A549 (cell line): ENCODE data around the gene CACNA1D. TPM values are rescaled to one million over a fixed set of nuclear protein-coding genes. Genes with fewer than 3 reads are reported as not detected.
A peak's percentile ranks its signal among the peaks of the same experiment; 100 is the strongest.

Source experiments
- ATAC-seq, 2 experiments: fragments of 200-7000 bp in 1 of 2; fragments of >200 bp in 1 of 2; cut with Nextera tagmentation in 1 of 2; cut with Tn5 transposase in 1 of 2; 3 replicates each; pipeline versions ENCODE4 v1.8.0 to v1.9.1; 2018 to 2020; ENCODE audit warnings: mild to moderate bottlenecking in 1 of 2, moderate library complexity in 1 of 2
- CTCF ChIA-PET: fragments of 300-600 bp; sonication (Branson Sonifier 250); formaldehyde crosslinking; extraction: SDS; loops from one replicate; lab custom pipeline; 2021; ENCODE audit warnings: antibody characterized with exemption, inconsistent platforms; lab: Yijun Ruan, JAX
- POLR2A ChIA-PET: fragments of 350-600 bp; formaldehyde crosslinking; extraction: SDS; loops from one replicate; lab custom pipeline; 2021; ENCODE audit warnings: antibody characterized with exemption, inconsistent platforms; lab: Yijun Ruan, JAX
- DNase-seq, 2 experiments: peaks; one replicate each; pipeline versions ENCODE4 v3.0.0 to v3.0.0-alpha.2; 2011 to 2016; ENCODE audit warnings: low read depth in 1 of 2, low spot score in 1 of 2
- FAIRE-seq: peaks from 2 replicates; lab custom pipeline; 2011; peaks lifted over from hg19 to GRCh38; lab: Jason Lieb, UNC
- H3K27ac ChIP-seq, 2 experiments: fragments of >200 bp; sonication (Bioruptor Twin); formaldehyde crosslinking; 3 replicates each; pipeline ENCODE4 v1.5.1; 2016 to 2017
- H3K4me1 ChIP-seq: fragments of >200 bp; sonication (Bioruptor Twin); formaldehyde crosslinking; 3 replicates; pipeline ENCODE4 v1.6.1; 2016
- H3K4me2 ChIP-seq: fragments of >200 bp; sonication (Bioruptor Twin); formaldehyde crosslinking; 3 replicates; pipeline ENCODE4 v1.6.1; 2016
- H3K4me3 ChIP-seq: fragments of >200 bp; sonication (Bioruptor Twin); formaldehyde crosslinking; 3 replicates; pipeline ENCODE4 v1.5.1; 2016
- H3K9me3 ChIP-seq: fragments of >200 bp; sonication (Bioruptor Twin); formaldehyde crosslinking; 3 replicates; pipeline ENCODE4 v1.6.1; 2016
- BHLHE40 ChIP-seq: IDR thresholded peaks from 2 replicates; pipeline ENCODE4 v1.6.1; 2012; ENCODE audit warnings: low read depth, low read length, inconsistent platforms
- CEBPB ChIP-seq, 2 experiments: fragments of >200 bp in 1 of 2; sonication (Bioruptor Twin) in 1 of 2; formaldehyde crosslinking in 1 of 2; IDR thresholded peaks; 2 replicates each; pipeline ENCODE4 v1.6.1; 2012 to 2016
- EP300 ChIP-seq, 2 experiments: fragments of >200 bp; sonication (Bioruptor Twin); formaldehyde crosslinking; IDR thresholded peaks; 2 replicates in 1 of 2; 3 replicates in 1 of 2; pipeline ENCODE4 v1.6.1; 2016 to 2017
- FOXS1 ChIP-seq: fragments of 250-450 bp; sonication (Bioruptor Pico); IDR thresholded peaks from 2 replicates; pipeline ENCODE4 v1.5.0; 2020; ENCODE audit warnings: mild to moderate bottlenecking, moderate library complexity
- GATA3 ChIP-seq: IDR thresholded peaks from 2 replicates; pipeline ENCODE4 v1.6.1; 2012; ENCODE audit warnings: borderline replicate concordance
- HDAC2 ChIP-seq: fragments of 200-600 bp; sonication (generic); IDR thresholded peaks from 2 replicates; pipeline ENCODE4 v1.6.1; 2016
- HEYL ChIP-seq: fragments of 250-450 bp; sonication (Bioruptor Pico); IDR thresholded peaks from 2 replicates; pipeline ENCODE4 v1.8.0; 2021; ENCODE audit warnings: mild to moderate bottlenecking, moderate library complexity
- HOXA7 ChIP-seq: fragments of 250-450 bp; sonication (Bioruptor Pico); IDR thresholded peaks from 2 replicates; pipeline ENCODE4 v1.5.0; 2020; ENCODE audit warnings: mild to moderate bottlenecking, moderate library complexity
- HOXB13 ChIP-seq: fragments of 250-450 bp; sonication (Bioruptor Pico); IDR thresholded peaks from 2 replicates; pipeline ENCODE4 v1.5.0; 2020; ENCODE audit warnings: low read depth, mild to moderate bottlenecking, moderate library complexity
- JUNB ChIP-seq: fragments of >200 bp; sonication (Bioruptor Twin); formaldehyde crosslinking; IDR thresholded peaks from 2 replicates; pipeline ENCODE4 v1.6.1; 2016
- KDM1A ChIP-seq: fragments of 200-600 bp; sonication (generic); IDR thresholded peaks from 2 replicates; pipeline ENCODE4 v1.6.1; 2016; ENCODE audit warnings: low read depth, mild to moderate bottlenecking
- KDM5A ChIP-seq: fragments of 200-600 bp; sonication (generic); IDR thresholded peaks from 2 replicates; pipeline ENCODE4 v1.6.1; 2016; ENCODE audit warnings: antibody characterized with exemption, mild to moderate bottlenecking
- NFE2L2 ChIP-seq: fragments of 150-350 bp; conservative IDR thresholded peaks from 2 replicates; pipeline ENCODE4 v1.6.1; 2014; ENCODE audit warnings: low read length
- NPAS2 ChIP-seq: fragments of 250-450 bp; sonication (Bioruptor Pico); IDR thresholded peaks from 2 replicates; pipeline ENCODE4 v1.8.0; 2022; ENCODE audit warnings: mild to moderate bottlenecking, moderate library complexity, borderline replicate concordance
- PHF8 ChIP-seq: fragments of 200-600 bp; sonication (generic); IDR thresholded peaks from 2 replicates; pipeline ENCODE4 v1.6.1; 2016; ENCODE audit warnings: low read depth, mild to moderate bottlenecking, antibody characterized with exemption, moderate library complexity, borderline replicate concordance
- POLR2AphosphoS2 ChIP-seq: conservative IDR thresholded peaks from 2 replicates; pipeline ENCODE4 v1.6.1; 2012; ENCODE audit warnings: low read length, improper control_type of control experiment, inconsistent platforms
- RARB ChIP-seq: fragments of 250-450 bp; sonication (Bioruptor Pico); IDR thresholded peaks from 2 replicates; pipeline ENCODE4 v1.8.0; 2021; ENCODE audit warnings: mild to moderate bottlenecking, moderate library complexity
- SMC3 ChIP-seq: fragments of >200 bp; sonication (Bioruptor Twin); formaldehyde crosslinking; IDR thresholded peaks from 3 replicates; pipeline ENCODE4 v1.6.1; 2018; ENCODE audit warnings: inconsistent platforms
- ZC3H11A ChIP-seq: fragments of 450-650 bp; IDR thresholded peaks from 2 replicates; pipeline ENCODE4 v1.6.1; 2014; ENCODE audit warnings: antibody characterized with exemption, mild to moderate bottlenecking
- ZNF302 ChIP-seq: fragments of 250-450 bp; sonication (Bioruptor Pico); IDR thresholded peaks from 2 replicates; pipeline ENCODE4 v1.9.0; 2021; ENCODE audit warnings: inconsistent platforms, mild to moderate bottlenecking, moderate library complexity
- WGBS: methylation state at CpG from one replicate; pipeline ENCODE4 v1.1.6; 2017; ENCODE audit errors: missing lambda C conversion rate; 5-methylcytosine and 5-hydroxymethylcytosine counted together
- polyA plus RNA-seq, 4 experiments: library from polyadenylated mRNA; depleted of rRNA in 3 of 4; stranded (reverse); fragments of >200 nt; fragmentation: RNase III in 1 of 4; extraction: RNeasy Plus Mini Kit Qiagen cat#74134 plus additional on column Dnase treatment in 1 of 4; gene quantifications; 2 replicates in 3 of 4; 3 replicates in 1 of 4; pipeline ENCODE4 v1.2.3, GENCODE V29; 2011 to 2017
- TF ChIP-seq, protein P1 (sequence below): fragments of >200 bp; sonication (Bioruptor Twin); formaldehyde crosslinking; IDR thresholded peaks from 2 replicates; pipeline ENCODE4 v1.6.1; 2016
- TF ChIP-seq, protein P2 (sequence below): IDR thresholded peaks from 2 replicates; pipeline ENCODE4 v1.6.1; 2012
- TF ChIP-seq, protein P3 (sequence below): fragments of 250-450 bp; sonication (Bioruptor Pico); IDR thresholded peaks from 2 replicates; pipeline ENCODE4 v1.5.0; 2021; ENCODE audit warnings: mild to moderate bottlenecking, moderate library complexity, borderline replicate concordance
- TF ChIP-seq, protein P4 (sequence below): fragments of 450-650 bp; IDR thresholded peaks from 2 replicates; pipeline ENCODE4 v1.6.1; 2014; ENCODE audit warnings: antibody characterized with exemption
- TF ChIP-seq, protein P5 (sequence below): fragments of 150-350 bp; IDR thresholded peaks from 2 replicates; pipeline ENCODE4 v1.6.1; 2014; ENCODE audit warnings: low read depth, mild to moderate bottlenecking, low read length

CACNA1D gene
- polyA plus RNA-seq, 2 of the 4 experiments (the other 2 are of a cell fraction), result 1.1 to 10.7 TPM

DNA sequence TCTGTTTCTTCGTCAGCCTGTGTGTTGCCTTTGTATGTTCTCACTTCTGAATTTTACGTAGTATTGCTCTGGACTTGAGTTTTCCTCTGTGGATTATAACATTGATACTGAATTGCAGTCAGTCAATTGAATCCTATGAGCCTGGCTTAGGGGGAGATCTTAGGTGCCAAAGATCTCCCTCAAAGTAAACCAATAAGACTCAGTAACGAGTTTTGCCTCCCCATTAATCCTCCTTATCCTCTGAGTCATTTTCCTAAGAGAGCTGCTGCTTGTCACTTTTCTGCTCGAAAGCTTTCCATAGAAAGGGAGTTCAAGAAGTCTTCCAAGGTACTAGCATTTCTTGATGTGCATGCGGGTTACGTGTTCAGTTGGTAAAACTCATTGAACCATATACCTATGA, 225.4 kb downstream of the CACNA1D start:
- no peak for FAIRE-seq
- WGBS, result 80% methylated on average over 6 of the region's 6 CpGs
- 0 out of 3 replicates have a peak, but pooled peaks cover 3% of the 10 kb centered on the region for H3K4me1 ChIP-seq
- H3K4me2 ChIP-seq, result no peak overlapping the region
- ChIA-PET POLR2A (no interaction called here), CTCF (interaction anchor here (1.3 to 2.9 kb wide), 2 partner anchors 9 kb away, joined by 3 to 11 read pairs; no protein-coding TSS in a partner anchor)
- H3K9me3 ChIP-seq, result no peaks in the 10 kb centered on the region
- TF ChIP-seq FOXS1 (CRISPR knock-in tag) (no peak), ZNF302 (CRISPR knock-in tag) (no peak), HDAC2 (no peak), SMC3 (no peak), EP300 (IDR thresholded peaks at IDR 0.05) (no peak), PHF8 (no peak), NPAS2 (CRISPR knock-in tag) (no peak), HOXA7 (no peak), RARB (no peak), NFE2L2 (no peak), BHLHE40 (no peak), HEYL (no peak)
- TF ChIP-seq, protein P1, sequence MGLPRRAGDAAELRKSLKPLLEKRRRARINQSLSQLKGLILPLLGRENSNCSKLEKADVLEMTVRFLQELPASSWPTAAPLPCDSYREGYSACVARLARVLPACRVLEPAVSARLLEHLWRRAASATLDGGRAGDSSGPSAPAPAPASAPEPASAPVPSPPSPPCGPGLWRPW, result no peak
- TF ChIP-seq, protein P2, sequence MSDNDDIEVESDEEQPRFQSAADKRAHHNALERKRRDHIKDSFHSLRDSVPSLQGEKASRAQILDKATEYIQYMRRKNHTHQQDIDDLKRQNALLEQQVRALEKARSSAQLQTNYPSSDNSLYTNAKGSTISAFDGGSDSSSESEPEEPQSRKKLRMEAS, result no peak
- TF ChIP-seq, protein P3, sequence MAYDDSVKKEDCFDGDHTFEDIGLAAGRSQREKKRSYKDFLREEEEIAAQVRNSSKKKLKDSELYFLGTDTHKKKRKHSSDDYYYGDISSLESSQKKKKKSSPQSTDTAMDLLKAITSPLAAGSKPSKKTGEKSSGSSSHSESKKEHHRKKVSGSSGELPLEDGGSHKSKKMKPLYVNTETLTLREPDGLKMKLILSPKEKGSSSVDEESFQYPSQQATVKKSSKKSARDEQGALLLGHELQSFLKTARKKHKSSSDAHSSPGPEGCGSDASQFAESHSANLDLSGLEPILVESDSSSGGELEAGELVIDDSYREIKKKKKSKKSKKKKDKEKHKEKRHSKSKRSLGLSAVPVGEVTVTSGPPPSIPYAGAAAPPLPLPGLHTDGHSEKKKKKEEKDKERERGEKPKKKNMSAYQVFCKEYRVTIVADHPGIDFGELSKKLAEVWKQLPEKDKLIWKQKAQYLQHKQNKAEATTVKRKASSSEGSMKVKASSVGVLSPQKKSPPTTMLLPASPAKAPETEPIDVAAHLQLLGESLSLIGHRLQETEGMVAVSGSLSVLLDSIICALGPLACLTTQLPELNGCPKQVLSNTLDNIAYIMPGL (CRISPR knock-in tag), result no peak
- TF ChIP-seq, protein P4, sequence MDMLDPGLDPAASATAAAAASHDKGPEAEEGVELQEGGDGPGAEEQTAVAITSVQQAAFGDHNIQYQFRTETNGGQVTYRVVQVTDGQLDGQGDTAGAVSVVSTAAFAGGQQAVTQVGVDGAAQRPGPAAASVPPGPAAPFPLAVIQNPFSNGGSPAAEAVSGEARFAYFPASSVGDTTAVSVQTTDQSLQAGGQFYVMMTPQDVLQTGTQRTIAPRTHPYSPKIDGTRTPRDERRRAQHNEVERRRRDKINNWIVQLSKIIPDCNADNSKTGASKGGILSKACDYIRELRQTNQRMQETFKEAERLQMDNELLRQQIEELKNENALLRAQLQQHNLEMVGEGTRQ, result no peak
- no peak for ATAC-seq
- H3K4me3 ChIP-seq, result no peak overlapping the region
- DNase-seq, result no peak
- H3K27ac ChIP-seq, result no peak overlapping the region

DNA sequence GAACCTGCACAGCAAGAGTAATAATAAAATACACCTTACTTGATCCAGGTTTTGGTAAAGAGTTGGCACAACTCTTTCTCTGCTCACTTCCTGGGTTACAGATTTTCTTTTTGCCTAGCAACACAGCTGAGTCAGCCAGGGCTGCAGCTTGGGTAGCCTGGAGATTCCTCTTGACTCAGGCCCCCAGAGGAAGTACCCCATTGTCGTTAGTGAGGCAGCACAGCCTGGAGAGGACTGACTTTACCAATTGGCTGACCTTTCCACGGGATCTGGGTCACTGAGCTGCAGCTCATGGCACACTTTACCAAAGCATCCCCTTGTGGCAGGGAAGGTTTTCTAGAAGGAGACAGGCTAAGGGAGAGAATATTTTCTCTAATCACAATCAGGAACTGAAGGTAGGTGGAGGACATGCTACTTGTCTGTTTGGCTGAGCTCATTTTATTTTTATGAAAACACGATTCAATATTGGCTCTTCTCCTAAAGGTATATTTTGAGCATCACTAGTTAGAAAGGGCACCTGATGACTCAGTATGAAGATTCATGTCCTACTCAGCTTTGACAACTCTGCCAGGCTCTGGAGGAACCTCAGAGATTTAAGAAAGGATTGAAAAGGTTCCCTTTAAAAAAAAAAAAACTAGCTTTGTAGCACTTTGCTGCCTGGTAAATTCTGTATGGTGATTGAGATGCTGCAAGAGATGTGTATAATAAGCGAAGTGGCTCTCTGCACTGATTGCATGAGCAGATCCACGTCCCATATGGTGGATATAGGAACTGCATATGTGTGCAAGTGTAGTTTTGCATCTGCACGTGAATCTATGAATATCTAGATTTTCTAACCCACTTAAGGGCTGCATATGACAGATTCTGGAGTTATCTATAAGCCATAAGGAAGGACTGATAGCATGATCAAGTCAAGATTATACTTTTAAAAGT, 227.0 kb downstream of the CACNA1D start:
- CTCF ChIA-PET, result interaction anchor here (0.6 to 2.9 kb wide), 3 partner anchors 7 to 40 kb away, joined by 3 to 11 read pairs (median 3); no protein-coding TSS in a partner anchor
- WGBS, result 42% methylated on average over 5 of the region's 6 CpGs
- Histone ChIP-seq H3K27ac (no peak overlapping the region), H3K4me2 (no peak overlapping the region), H3K9me3 (no peaks in the 10 kb centered on the region), H3K4me3 (no peak overlapping the region), H3K4me1 (no peaks in the 10 kb centered on the region)
- no peak for DNase-seq
- FAIRE-seq, result no peak
- peak in 1 of 2 experiments; percentile 42; a peak in 1 of 6 replicates for ATAC-seq
- POLR2A ChIA-PET, result no interaction called here
- TF ChIP-seq RARB, result no peak

DNA sequence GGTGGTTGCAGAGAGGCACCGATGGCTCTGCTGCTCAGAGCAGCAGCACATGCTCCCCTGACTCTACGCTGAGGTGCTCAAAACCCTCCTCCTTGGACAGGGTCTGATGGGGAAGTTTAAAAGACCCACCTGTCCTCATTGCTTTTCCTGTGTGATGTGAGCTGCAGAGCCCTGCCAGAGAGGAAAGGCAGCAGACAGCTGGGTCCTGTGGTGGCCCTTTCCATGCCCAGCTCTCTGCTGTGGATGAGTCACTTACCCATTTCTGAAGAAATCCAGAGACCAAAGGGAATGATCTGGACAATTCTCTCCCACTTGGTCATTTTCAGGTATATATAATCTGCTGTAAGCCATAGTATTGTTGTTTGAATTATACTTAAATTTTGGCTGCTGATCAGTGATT, 230.2 kb downstream of the CACNA1D start:
- TF ChIP-seq ZC3H11A (no peak), KDM1A (no peak), NPAS2 (CRISPR knock-in tag) (no peak), HOXB13 (no peak), HDAC2 (no peak), KDM5A (no peak), HOXA7 (no peak), GATA3 (no peak), POLR2AphosphoS2 (no peak), JUNB (no peak), CEBPB (IDR thresholded peaks at IDR 0.05) (no peak)
- TF ChIP-seq, protein P5, sequence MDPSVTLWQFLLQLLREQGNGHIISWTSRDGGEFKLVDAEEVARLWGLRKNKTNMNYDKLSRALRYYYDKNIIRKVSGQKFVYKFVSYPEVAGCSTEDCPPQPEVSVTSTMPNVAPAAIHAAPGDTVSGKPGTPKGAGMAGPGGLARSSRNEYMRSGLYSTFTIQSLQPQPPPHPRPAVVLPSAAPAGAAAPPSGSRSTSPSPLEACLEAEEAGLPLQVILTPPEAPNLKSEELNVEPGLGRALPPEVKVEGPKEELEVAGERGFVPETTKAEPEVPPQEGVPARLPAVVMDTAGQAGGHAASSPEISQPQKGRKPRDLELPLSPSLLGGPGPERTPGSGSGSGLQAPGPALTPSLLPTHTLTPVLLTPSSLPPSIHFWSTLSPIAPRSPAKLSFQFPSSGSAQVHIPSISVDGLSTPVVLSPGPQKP, result no peak
- TF ChIP-seq, protein P1, result no peak
- TF ChIP-seq, all 56 proteins: peak for 0
- FAIRE-seq, result no peak
- no peak overlapping the region for H3K4me3 ChIP-seq
- H3K4me2 ChIP-seq, result no peak overlapping the region
- no peak for ATAC-seq
- no CpG with 5 or more reads among the region's 2 CpGs for WGBS
- H3K4me1 ChIP-seq, result no peaks in the 10 kb centered on the region
- no peak for DNase-seq
- ChIA-PET POLR2A (no interaction called here), CTCF (interaction anchor here (1.3 kb wide), 1 partner anchor 15 kb away, joined by 4 read pairs; no protein-coding TSS in a partner anchor)
- no peak overlapping the region for H3K27ac ChIP-seq
- H3K9me3 ChIP-seq, result no peaks in the 10 kb centered on the region
